ENCODE results near the gene R3HDM2.

The R3HDM2 gene

DNA sequence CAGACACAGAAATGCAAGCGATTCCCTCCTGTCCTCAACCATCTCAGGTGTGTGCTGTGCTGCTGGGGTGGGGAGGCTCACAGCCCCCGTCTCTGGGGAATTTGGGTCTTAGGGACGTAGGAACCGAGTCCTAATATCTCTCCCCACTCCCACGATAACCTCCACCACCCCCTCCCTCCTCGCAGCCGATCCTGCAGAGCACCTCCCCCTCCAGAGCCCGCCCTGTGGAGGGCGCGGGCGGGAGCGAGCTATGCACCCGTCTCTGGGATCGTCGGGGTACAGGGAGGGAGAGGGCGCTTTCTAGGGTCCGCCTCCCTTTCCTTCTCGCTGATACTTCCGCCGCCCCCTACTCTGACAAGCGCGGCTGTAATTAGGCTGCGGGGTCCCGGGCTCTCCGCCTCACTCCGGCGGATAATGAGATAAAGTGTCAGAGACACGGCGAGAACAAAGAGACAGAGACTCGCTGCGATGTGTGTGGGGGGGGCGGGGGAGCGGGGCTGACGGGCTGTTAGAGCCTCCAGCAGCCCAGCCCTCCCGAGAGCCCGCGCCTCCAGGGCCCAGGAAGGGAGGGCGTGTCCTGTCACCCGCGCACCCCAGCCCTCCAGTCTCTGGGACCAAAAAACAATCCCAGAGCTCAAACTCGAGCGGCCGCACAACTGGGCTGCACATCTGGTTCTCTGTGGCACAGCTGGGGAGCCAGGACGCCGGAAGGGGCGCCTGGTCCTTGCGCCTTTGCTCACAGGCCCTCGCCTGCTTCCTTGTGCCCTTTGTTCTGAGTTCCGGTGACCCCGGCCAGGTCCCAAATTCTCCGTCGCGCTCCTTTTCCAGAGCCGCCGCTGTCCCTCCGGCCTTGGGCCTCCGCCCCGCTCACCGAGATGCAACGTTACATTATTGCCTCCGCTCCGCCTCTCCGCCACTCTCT is 192.7 kb downstream of the R3HDM2 start:
- TF ChIP-seq GATA2 (IDR thresholded peaks at IDR 0.05; ENCODE audit: low read depth, low read length) (no peak), GATA3 (IDR thresholded peaks at IDR 0.05; ENCODE audit: low read depth, low read length) (no peak)

DNA sequence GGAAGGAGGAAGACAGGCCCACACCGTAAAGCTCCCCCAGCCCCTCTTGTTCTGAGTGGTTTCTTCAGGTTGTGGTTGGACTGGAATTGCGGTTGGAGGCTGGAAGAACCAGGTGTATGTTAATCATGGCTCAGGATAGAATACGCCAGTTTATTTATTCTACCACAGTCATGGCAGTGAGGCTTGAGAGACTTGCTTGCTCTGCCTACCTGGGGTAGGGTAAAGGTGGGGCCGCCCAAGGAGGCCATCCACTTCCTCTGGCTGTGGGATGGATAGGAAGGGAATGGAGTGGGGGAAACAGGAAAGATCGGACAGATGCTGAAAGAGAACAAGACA is 193.3 kb downstream of the R3HDM2 start:
- no peak for TF ChIP-seq GATA2 (IDR thresholded peaks at IDR 0.05; ENCODE audit: low read depth, low read length)
- no peak for TF ChIP-seq GATA3 (IDR thresholded peaks at IDR 0.05; ENCODE audit: low read depth, low read length)

DNA sequence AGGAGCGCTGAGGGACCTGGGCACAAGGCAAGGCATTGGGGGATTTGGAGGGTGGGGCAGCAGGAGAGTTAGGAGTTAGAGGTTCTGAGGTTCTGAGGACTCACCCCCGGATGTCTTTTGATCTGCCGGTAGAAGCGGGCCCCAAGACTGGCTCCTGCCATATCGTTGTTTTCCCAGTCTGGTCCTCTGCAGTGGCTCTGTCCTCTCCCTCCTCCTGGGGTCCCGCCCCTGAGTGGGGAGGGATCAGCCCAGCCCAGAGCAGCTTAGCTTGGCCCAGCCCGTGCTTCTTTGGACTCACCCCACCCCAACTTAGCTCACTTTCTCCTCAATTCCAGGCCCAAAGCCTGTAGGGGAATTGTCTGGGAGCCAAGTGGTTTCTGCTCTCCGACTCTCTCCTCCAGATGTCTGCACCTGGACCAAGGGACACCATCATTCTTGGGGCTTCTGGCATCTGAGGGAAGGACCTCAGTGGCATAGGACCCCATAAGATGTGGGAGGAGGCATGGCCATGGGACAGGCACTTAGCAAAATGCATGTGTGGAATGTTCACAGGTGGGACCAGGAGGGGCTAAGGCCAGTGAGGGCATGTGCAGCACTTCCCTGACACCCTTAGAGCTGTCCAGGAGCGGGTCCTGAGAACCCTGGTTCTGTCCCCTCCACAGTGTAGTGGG is 193.8 kb downstream of the R3HDM2 start:
- no peak for TF ChIP-seq GATA2 (IDR thresholded peaks at IDR 0.05; ENCODE audit: low read depth, low read length)
- TF ChIP-seq GATA3 (IDR thresholded peaks at IDR 0.05; ENCODE audit: low read depth, low read length): no peak

DNA sequence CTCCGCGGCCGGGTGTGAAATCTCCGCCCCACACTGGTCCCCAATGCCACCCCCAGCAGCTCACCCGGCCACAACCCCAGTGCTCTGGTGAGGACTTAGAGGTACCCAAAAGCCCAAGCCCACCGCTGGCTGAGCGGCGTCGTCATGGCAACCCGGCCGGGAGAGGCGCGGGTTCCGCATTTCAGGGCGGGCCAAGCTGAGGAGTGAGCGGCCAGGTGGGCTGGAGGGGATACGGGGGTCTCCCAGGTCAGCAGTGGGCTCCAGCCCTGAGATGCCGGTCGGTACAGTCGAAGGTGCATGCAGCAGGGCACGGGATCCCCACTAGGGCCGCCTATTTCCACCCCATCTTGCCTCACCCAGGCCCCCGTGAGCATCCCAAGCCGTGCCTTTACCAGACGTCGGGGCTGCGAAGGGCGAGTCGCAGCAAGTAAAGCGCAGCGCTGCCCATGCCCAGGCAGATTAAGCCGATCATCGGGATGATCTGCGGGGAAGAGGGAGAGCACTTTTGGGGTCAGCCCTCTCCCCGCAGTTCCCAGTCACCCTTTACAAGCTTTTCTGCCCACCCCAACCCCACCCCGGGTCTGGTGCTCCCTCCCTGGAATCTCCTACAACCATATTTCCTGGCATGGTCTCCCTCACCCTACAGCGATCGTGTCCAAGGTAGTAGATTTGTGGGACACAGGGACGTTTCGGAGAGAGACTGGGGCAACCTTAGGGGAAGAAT is 194.5 kb downstream of the R3HDM2 start:
- no peak for TF ChIP-seq GATA3 (IDR thresholded peaks at IDR 0.05; ENCODE audit: low read depth, low read length)

DNA sequence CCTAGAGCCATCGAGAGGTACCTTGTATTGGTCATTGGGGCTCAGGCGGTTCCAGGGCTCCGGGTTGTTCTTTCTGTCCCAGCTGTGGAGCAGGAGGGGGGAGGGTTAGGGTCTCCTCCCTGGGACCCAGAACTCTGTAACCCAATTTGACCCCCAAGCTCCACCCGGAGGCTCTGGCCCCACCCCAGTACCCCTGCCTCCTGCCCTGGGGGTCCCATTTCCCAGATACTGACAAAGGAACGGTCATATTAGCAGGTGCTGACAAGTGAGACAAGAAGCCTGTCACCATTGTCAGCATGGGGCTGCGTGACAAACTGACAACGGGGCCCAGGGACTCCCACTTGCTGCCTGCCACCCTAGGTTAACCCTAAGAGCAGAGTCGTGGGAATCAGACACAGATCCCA is 195.1 kb downstream of the R3HDM2 start:
- TF ChIP-seq GATA3 (IDR thresholded peaks at IDR 0.05; ENCODE audit: low read depth, low read length) (no peak), GATA2 (IDR thresholded peaks at IDR 0.05; ENCODE audit: low read depth, low read length) (no peak)

DNA sequence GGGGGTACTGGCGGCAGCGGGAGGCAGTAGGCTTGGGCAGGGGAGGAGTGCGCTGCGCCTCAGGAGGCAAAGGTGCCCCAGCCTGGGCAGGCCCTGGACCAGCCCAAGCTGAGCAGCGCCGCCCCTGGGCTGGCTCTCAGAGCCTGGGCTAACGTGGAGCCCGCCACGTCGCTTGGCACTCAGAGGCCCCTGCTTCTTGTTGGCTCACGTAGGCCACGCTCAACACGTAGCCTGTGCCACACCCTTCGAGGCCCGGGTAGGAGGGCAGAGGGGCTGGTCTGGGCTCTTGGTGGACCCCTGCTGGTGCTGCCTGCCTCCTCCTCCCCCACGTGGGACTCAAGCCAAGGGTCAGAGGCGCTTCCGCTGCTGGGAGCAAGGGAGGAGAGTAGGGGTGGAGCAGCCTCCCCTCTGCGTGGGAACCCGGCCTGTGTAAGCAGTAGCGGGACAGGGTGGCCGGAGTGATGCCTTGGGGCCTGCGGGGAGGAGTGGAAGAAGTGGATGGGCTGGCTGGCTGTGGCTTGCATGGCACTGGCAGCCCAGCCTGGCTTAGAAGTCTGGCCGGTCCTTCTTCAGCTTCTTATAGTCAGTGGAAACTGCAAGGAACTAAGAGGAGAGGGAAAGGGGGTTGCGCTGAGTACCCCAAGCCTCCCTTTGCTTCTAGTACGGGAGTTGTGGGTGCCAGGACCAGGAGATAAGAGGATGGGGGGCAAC is 195.7 kb downstream of the R3HDM2 start:
- TF ChIP-seq GATA3 (IDR thresholded peaks at IDR 0.05; ENCODE audit: low read depth, low read length) (no peak), GATA2 (IDR thresholded peaks at IDR 0.05; ENCODE audit: low read depth, low read length) (no peak)

DNA sequence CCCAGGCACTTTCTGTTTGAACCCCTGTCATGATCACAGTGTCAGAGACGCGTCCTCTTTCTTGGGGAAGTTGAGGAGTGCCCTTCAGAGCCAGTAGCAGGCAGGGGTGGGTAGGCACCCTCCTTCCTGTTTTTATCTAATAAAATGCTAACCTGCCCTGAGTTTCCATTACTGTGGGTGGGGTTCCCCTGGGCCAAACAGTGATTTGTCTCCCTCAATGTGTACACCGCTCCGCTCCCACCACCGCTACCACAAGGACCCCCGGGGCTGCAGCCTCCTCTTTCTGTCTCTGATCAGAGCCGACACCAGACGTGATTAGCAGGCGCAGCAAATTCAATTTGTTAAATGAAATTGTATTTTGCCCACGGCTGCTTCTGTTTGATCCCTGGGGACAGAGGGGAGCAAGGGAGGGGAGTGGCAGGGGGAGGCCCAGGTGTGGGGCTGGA is 196.2 kb downstream of the R3HDM2 start:
- TF ChIP-seq GATA3 (IDR thresholded peaks at IDR 0.05; ENCODE audit: low read depth, low read length) (no peak), GATA2 (IDR thresholded peaks at IDR 0.05; ENCODE audit: low read depth, low read length) (no peak)

DNA sequence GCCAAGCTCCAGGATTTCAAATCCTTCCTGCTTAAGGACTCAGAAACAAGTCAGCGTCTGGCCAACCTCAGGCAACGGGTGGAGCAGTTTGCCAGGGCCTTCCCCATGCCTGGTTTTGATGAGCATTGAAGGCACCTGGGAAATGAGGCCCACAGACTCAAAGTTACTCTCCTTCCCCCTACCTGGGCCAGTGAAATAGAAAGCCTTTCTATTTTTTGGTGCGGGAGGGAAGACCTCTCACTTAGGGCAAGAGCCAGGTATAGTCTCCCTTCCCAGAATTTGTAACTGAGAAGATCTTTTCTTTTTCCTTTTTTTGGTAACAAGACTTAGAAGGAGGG is 196.6 kb downstream of the R3HDM2 start:
- no peak for TF ChIP-seq GATA2 (IDR thresholded peaks at IDR 0.05; ENCODE audit: low read depth, low read length)
- TF ChIP-seq GATA3 (IDR thresholded peaks at IDR 0.05; ENCODE audit: low read depth, low read length): no peak

DNA sequence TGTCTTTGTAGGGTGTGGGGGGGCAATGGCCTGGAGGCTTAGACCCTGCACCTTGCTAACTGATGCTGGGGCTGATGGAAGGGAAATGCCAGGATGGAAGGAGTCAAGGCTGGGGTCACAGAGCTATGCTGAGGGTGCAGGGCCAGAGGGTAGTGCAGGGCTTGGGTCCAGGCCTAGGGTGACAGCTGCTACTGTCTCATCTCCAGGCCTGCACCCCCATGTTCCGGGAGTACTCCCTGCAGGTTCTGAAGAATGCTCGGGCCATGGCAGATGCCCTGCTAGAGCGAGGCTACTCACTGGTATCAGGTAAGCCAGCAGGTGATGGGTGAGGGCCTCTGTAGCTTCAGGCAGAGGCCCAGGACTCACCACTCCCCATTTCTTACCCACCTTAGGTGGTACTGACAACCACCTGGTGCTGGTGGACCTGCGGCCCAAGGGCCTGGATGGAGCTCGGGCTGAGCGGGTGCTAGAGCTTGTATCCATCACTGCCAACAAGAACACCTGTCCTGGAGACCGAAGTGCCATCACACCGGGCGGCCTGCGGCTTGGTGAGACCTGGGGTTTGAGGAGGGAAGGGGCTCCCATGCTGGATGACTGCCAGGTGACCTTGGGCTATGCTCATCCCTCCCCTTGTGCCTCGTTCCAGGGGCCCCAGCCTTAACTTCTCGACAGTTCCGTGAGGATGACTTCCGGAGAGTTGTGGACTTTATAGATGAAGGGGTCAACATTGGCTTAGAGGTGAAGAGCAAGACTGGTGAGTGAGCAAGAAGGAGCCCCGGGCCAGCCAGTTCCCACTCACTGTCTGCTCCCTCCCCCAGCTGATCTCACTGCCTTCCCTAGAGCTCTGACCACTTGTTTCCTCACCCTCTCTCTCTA is 197.2 kb downstream of the R3HDM2 start:
- TF ChIP-seq GATA2 (IDR thresholded peaks at IDR 0.05; ENCODE audit: low read depth, low read length) (no peak), GATA3 (IDR thresholded peaks at IDR 0.05; ENCODE audit: low read depth, low read length) (no peak)

DNA sequence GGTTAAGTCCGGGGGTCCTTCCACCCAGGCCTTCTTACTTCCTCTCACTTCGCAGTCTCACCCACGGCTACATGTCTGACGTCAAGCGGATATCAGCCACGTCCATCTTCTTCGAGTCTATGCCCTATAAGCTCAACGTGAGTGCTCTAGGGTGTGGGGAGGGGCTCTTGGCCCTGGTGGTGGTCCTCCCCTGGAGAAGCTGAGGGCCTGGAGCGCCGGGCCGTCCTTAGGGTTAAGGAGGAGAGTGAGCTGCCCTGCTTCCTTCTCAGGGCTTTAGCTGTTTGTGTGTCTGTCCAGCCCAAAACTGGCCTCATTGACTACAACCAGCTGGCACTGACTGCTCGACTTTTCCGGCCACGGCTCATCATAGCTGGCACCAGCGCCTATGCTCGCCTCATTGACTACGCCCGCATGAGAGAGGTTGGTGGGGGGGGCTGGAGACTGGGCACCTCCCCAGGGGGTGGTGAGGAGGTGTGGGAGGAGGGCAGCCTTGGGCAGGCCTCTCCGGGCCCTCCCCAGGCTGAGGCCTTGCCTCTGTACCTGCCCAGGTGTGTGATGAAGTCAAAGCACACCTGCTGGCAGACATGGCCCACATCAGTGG is 198.6 kb downstream of the R3HDM2 start:
- TF ChIP-seq GATA2 (IDR thresholded peaks at IDR 0.05; ENCODE audit: low read depth, low read length): no peak
- no peak for TF ChIP-seq GATA3 (IDR thresholded peaks at IDR 0.05; ENCODE audit: low read depth, low read length)

DNA sequence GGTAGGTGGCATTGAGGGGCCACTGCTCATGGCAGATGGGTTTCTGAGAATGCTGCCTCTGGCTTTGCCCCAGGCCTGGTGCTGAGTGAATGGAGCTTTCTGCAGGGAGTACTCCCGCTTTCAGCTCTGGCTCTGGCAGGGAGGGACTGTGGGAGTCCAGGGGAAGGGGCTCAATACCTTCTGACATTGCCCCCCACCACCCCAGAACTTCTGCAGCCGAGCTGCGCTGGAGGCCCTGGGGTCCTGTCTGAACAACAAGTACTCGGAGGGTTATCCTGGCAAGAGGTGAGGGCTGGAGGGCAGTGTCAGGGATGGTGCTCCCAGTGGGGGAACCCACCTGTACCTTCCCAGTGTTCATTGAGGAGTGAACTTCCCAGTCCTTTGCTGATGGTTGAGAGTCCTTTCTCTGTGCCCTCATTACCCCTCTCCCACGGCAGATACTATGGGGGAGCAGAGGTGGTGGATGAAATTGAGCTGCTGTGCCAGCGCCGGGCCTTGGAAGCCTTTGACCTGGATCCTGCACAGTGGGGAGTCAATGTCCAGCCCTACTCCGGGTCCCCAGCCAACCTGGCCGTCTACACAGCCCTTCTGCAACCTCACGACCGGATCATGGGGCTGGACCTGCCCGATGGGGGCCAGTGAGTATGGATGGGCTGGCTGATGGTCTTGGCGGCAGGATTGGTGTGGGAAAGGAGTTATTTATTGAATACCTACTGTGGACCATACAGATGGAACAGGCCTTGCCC is 199.4 kb downstream of the R3HDM2 start:
- TF ChIP-seq GATA3 (IDR thresholded peaks at IDR 0.05; ENCODE audit: low read depth, low read length) (no peak), GATA2 (IDR thresholded peaks at IDR 0.05; ENCODE audit: low read depth, low read length) (no peak)

Measured in SH-SY5Y (cell line).